Upper lobe of right lung (tissue), 1 donor: ENCODE data around the gene KRT74. TPM values are rescaled to one million over a fixed set of nuclear protein-coding genes. Genes with fewer than 3 reads are reported as not detected.

ENCODE experiments used
- ATAC-seq: fragments of 200-7000 bp; cut with Tn5 transposase; one replicate; pipeline ENCODE4 v1.9.1; 2020; ENCODE audit warnings: mild to moderate bottlenecking, moderate library complexity
- DNase-seq: peaks from one replicate; pipeline ENCODE4 v3.0.0-alpha.2; 2020
- H3K27ac ChIP-seq: fragments of 200-600 bp; one replicate; pipeline ENCODE4 v1.8.0; 2022
- H3K27me3 ChIP-seq: fragments of 200-600 bp; one replicate; pipeline ENCODE4 v1.8.0; 2022; ENCODE audit warnings: mild to moderate bottlenecking
- H3K36me3 ChIP-seq: fragments of 200-600 bp; one replicate; pipeline ENCODE4 v1.8.0; 2022
- H3K4me1 ChIP-seq: fragments of 200-600 bp; one replicate; pipeline ENCODE4 v1.8.0; 2022
- H3K4me3 ChIP-seq: fragments of 200-600 bp; one replicate; pipeline ENCODE4 v1.8.0; 2022; ENCODE audit warnings: mild to moderate bottlenecking
- H3K9me3 ChIP-seq: fragments of 200-600 bp; one replicate; pipeline ENCODE4 v1.8.0; 2022
- intact Hi-C: fragments of 100-400 bp; cut with DNase I; formaldehyde crosslinking; loops from one replicate; pipeline ENCODE4 v1.11.0; 2022
- total RNA-seq: library from RNA; stranded (reverse); fragmentation: NEBNext Ultra II Directional; extraction: Animal tissue kit (Norgen Biotek cat#: 25700); gene quantifications from one replicate; pipeline ENCODE4 v1.2.1, GENCODE V29; 2021
- TF ChIP-seq, protein P1 (sequence below): fragments of 200-600 bp; IDR thresholded peaks from one replicate; pipeline ENCODE4 v1.8.0; 2022; ENCODE audit warnings: antibody characterized with exemption
- donor health status: DM: no; HTN: yes; CAD: no; lungs with severe emphysema.

Gene KRT74
- total RNA-seq, 1 donor from 2014 or later, result not detected

DNA sequence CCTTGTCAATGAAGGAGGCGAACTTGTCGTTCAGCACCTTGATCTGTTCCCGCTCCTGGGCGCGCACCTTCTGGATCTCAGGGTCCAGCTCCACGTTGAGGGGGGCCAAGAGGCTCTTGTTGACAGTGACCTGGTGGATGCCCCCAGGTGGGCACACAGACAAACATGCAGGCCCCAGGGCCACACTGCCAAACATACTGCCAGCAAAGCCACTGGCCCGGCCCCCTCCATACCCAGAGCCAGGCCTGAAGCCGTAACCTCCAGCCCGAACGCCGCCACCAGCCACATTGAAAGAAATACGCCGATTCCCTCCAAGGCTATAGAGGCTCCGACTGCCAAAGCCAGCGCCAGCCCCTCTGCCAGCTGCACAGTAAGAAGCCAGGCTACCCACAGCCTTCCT is 337 bp downstream of the KRT74 start:
- Histone ChIP-seq H3K27me3 (peaks cover 6% of the 10 kb centered on the region), H3K27ac (no peak overlapping the region), H3K4me1 (no peaks in the 10 kb centered on the region), H3K36me3 (no peaks in the 10 kb centered on the region), H3K4me3 (no peak overlapping the region), H3K9me3 (no peaks in the 10 kb centered on the region)
- TF ChIP-seq, protein P1, sequence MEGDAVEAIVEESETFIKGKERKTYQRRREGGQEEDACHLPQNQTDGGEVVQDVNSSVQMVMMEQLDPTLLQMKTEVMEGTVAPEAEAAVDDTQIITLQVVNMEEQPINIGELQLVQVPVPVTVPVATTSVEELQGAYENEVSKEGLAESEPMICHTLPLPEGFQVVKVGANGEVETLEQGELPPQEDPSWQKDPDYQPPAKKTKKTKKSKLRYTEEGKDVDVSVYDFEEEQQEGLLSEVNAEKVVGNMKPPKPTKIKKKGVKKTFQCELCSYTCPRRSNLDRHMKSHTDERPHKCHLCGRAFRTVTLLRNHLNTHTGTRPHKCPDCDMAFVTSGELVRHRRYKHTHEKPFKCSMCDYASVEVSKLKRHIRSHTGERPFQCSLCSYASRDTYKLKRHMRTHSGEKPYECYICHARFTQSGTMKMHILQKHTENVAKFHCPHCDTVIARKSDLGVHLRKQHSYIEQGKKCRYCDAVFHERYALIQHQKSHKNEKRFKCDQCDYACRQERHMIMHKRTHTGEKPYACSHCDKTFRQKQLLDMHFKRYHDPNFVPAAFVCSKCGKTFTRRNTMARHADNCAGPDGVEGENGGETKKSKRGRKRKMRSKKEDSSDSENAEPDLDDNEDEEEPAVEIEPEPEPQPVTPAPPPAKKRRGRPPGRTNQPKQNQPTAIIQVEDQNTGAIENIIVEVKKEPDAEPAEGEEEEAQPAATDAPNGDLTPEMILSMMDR, result no peak
- intact Hi-C loops, result no loop called here
- DNase-seq (no peak), ATAC-seq (no peak)

DNA sequence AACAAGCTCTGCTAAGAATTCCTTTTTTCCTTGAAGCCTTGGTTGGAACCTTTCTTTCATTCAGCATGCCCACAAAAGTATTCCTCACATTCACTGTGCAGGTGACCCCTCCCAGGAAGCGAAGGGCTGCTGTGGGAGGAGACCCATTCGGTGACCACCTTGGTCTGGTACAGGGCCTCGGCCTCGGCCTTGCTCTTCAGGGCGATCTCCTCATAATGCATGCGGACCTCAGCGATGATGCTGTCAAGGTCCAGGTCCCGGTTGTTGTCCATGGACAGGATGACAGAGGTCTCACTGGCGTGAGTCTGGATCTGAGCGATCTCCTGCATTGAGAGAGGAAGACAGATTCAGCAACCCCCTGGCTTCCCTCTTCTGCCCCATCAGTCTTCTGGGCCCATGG is 3.1 kb downstream of the KRT74 start:
- TF ChIP-seq, protein P1, result no peak
- intact Hi-C loops, result no loop called here
- Histone ChIP-seq H3K27ac (no peak overlapping the region), H3K9me3 (no peaks in the 10 kb centered on the region), H3K27me3 (peaks cover 24% of the 10 kb centered on the region), H3K36me3 (no peaks in the 10 kb centered on the region), H3K4me3 (no peak overlapping the region), H3K4me1 (no peaks in the 10 kb centered on the region)
- ATAC-seq (no peak), DNase-seq (peak; percentile 29)

DNA sequence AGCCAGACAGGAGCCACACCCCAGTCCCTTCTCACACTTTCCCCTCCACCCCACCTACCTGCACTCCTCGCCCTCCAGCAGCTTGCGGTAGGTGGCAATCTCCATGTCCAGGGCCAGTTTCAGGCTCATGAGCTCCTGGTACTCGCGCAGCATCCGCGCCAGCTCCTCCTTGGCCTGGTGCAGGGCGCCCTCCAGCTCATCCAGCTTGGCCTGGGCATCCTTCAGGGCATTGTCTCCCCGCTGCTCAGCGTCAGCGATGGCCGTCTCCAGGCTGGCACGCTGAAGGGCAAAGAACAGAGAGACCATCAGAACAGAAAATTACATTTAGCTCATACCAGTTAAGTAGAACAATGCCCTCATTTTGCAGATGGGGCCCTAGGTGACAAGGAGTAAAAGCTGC is 5.5 kb downstream of the KRT74 start:
- ATAC-seq, result no peak
- H3K27ac ChIP-seq, result no peak overlapping the region

GRCh38 chr12:52566847-52567291 is 6.8 kb downstream of the KRT74 start:
- no peak for DNase-seq
- intact Hi-C loops, result no loop called here

More for the DNA sequence above, 5.5 kb downstream of the KRT74 start:
- Histone ChIP-seq H3K36me3 (no peaks in the 10 kb centered on the region), H3K9me3 (no peaks in the 10 kb centered on the region), H3K4me3 (no peak overlapping the region), H3K4me1 (no peaks in the 10 kb centered on the region), H3K27me3 (peaks cover 42% of the 10 kb centered on the region)
- TF ChIP-seq, protein P1, result no peak
- DNase-seq, result no peak
- intact Hi-C loops, result no loop called here

DNA sequence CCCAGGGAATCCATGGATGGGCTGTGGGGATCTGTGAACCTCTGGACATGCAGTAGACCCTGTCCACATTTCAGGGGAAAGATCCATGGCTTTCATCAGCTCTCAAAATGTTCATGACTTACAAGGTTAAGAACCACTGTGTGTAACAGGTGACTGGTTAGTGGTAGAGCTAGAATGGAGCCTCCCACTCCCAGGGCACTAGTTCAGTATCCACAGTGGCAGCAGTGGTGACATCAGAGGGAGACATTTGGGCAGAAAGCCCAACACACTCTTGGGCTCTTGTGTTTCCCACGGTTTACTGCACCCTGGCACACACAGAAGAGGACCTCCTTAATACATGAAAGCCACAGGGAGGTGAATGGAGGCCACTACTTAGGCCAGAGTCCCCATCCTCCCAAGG is 9.1 kb downstream of the KRT74 start:
- DNase-seq, result no peak
- Histone ChIP-seq H3K4me1 (no peaks in the 10 kb centered on the region), H3K9me3 (no peaks in the 10 kb centered on the region), H3K27me3 (peaks cover 61% of the 10 kb centered on the region), H3K36me3 (no peaks in the 10 kb centered on the region), H3K4me3 (no peak overlapping the region), H3K27ac (no peak overlapping the region)
- intact Hi-C loops, result no loop called here
- TF ChIP-seq, protein P1, result no peak
- no peak for ATAC-seq

More at GRCh38 chr12:52566847-52567291, 6.8 kb downstream of the KRT74 start:
- Histone ChIP-seq H3K36me3 (no peaks in the 10 kb centered on the region), H3K4me1 (no peaks in the 10 kb centered on the region), H3K27me3 (peaks cover 46% of the 10 kb centered on the region), H3K9me3 (no peaks in the 10 kb centered on the region), H3K27ac (no peak overlapping the region), H3K4me3 (no peak overlapping the region)
- TF ChIP-seq, protein P1, result no peak
- peak; percentile 54 for ATAC-seq

DNA sequence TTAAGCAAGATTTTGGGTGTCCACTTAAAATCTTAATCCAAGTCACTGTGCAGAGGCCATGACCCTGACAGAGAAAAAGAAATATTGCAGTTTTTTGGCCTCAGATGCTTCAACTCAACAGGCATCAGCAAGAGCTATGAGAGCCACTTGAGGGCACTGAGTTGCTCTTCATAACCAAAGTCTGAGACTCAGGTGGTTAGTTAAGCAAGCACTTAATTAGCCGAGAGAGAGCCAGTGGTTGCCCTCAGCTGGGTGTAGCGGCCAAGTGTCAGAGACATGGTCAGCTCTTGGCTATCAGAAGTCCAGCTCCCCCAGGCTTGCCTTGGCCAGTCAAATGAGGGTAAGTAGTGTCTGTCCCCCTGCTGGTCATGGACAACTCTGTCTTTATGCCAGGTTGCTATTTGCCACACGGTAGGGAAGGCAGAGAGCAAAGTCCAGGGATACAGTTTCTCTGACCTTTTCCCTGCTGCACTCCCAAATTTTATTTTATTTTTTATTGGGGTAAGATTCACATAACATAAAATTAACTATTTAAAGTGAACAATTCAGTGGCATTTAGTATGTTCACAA is 11.7 kb downstream of the KRT74 start:
- peak; percentile 56 for ATAC-seq
- peaks cover 65% of the 10 kb centered on the region for H3K27me3 ChIP-seq
- H3K27ac ChIP-seq, result no peak overlapping the region
- intact Hi-C loops, result no loop called here
- TF ChIP-seq, protein P1, result peak; percentile 19
- H3K36me3 ChIP-seq, result no peaks in the 10 kb centered on the region
- H3K9me3 ChIP-seq, result no peaks in the 10 kb centered on the region
- H3K4me3 ChIP-seq, result no peak overlapping the region
- DNase-seq, result no peak
- H3K4me1 ChIP-seq, result no peaks in the 10 kb centered on the region
